Osteoblast (primary cell): ENCODE data around the gene ZBED4. TPM values are rescaled to one million over a fixed set of nuclear protein-coding genes. Genes with fewer than 3 reads are reported as not detected.

Experiments used
- DNase-seq: peaks from one replicate; pipeline ENCODE4 v3.0.0; 2011; ENCODE audit warnings: low spot score, mixed read lengths; ENCODE audit not compliant: insufficient read length; ENCODE audit errors: missing footprints
- H2AFZ ChIP-seq: 2 replicates; pipeline ENCODE4 v1.6.0; 2011; ENCODE audit warnings: mild to moderate bottlenecking, low read length
- H3K27ac ChIP-seq: 2 replicates; pipeline ENCODE4 v1.5.1; 2011; ENCODE audit warnings: mild to moderate bottlenecking, low read depth, low read length, moderate library complexity
- H3K27me3 ChIP-seq: 2 replicates; pipeline ENCODE4 v1.6.0; 2012; ENCODE audit warnings: mild to moderate bottlenecking, control low read depth, inconsistent platforms, low read length, moderate library complexity; ENCODE audit not compliant: insufficient read depth
- H3K36me3 ChIP-seq: 2 replicates; pipeline ENCODE4 v1.5.1; 2011; ENCODE audit warnings: mild to moderate bottlenecking, low read length, control low read depth, moderate library complexity; ENCODE audit not compliant: insufficient read depth
- H3K4me1 ChIP-seq: 2 replicates; pipeline ENCODE4 v1.5.1; 2011; ENCODE audit warnings: mild to moderate bottlenecking, low read length, control low read depth, moderate library complexity; ENCODE audit not compliant: insufficient read depth
- H3K4me2 ChIP-seq: 2 replicates; pipeline ENCODE4 v1.6.0; 2011; ENCODE audit warnings: mild to moderate bottlenecking, low read length; ENCODE audit not compliant: insufficient read depth
- H3K4me3 ChIP-seq: fragments of 200-600 bp; sonication (generic); 3 replicates; pipeline ENCODE4 v1.5.1; 2012; ENCODE audit warnings: mild to moderate bottlenecking, low read length, inconsistent platforms; ENCODE audit not compliant: insufficient read depth
- H3K79me2 ChIP-seq: 2 replicates; pipeline ENCODE4 v1.6.0; 2012; ENCODE audit warnings: mild to moderate bottlenecking, low read length, control low read depth, inconsistent platforms; ENCODE audit not compliant: insufficient read depth
- H3K9me3 ChIP-seq: 2 replicates; pipeline ENCODE4 v1.5.1; 2011; ENCODE audit warnings: low read depth, low read length, control low read depth
- H4K20me1 ChIP-seq: 2 replicates; pipeline ENCODE4 v1.6.0; 2012; ENCODE audit warnings: mild to moderate bottlenecking, low read length, control low read depth; ENCODE audit not compliant: insufficient read depth
- total RNA-seq: library from RNA; depleted of rRNA; stranded (reverse); fragments of >200 nt; gene quantifications from 2 replicates; pipeline ENCODE4 v1.2.3, GENCODE V29; 2012
- TF ChIP-seq, protein P1 (sequence below): IDR thresholded peaks from 2 replicates; pipeline ENCODE4 v1.5.1; 2011; ENCODE audit warnings: mild to moderate bottlenecking, low read depth, low read length, moderate library complexity; ENCODE audit errors: extremely low read depth

The ZBED4 gene
- total RNA-seq, 1 donor = 8.3 TPM

- TF ChIP-seq, protein P1, sequence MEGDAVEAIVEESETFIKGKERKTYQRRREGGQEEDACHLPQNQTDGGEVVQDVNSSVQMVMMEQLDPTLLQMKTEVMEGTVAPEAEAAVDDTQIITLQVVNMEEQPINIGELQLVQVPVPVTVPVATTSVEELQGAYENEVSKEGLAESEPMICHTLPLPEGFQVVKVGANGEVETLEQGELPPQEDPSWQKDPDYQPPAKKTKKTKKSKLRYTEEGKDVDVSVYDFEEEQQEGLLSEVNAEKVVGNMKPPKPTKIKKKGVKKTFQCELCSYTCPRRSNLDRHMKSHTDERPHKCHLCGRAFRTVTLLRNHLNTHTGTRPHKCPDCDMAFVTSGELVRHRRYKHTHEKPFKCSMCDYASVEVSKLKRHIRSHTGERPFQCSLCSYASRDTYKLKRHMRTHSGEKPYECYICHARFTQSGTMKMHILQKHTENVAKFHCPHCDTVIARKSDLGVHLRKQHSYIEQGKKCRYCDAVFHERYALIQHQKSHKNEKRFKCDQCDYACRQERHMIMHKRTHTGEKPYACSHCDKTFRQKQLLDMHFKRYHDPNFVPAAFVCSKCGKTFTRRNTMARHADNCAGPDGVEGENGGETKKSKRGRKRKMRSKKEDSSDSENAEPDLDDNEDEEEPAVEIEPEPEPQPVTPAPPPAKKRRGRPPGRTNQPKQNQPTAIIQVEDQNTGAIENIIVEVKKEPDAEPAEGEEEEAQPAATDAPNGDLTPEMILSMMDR = no peak
- peaks cover 10% of the 10 kb centered on the region for H3K36me3 ChIP-seq
- H3K27me3 ChIP-seq = no peaks in the 10 kb centered on the region
- DNase-seq = no peak
- peaks cover 8% of the 10 kb centered on the region for H3K9me3 ChIP-seq
- H3K4me3 ChIP-seq = no peak overlapping the region
- H3K4me2 ChIP-seq = no peak overlapping the region
- no peaks in the 10 kb centered on the region for H3K4me1 ChIP-seq
- no peak overlapping the region for H2AFZ ChIP-seq
- peaks cover 44% of the 10 kb centered on the region for H4K20me1 ChIP-seq
- peaks cover 91% of the 10 kb centered on the region for H3K79me2 ChIP-seq
- no peak overlapping the region for H3K27ac ChIP-seq
These were observed 17.8 kb downstream of the ZBED4 start for GRCh38 chr22:49871482-49871881.

GRCh38 chr22:49872347-49872746 lies 18.7 kb downstream of the ZBED4 start:
- Histone ChIP-seq H3K36me3 (peaks cover 5% of the 10 kb centered on the region), H4K20me1 (peaks cover 39% of the 10 kb centered on the region)

GRCh38 chr22:49873228-49873940 lies 19.7 kb downstream of the ZBED4 start:
- no peak overlapping the region for H3K4me2 ChIP-seq
- H3K36me3 ChIP-seq = peaks cover 3% of the 10 kb centered on the region
- no peaks in the 10 kb centered on the region for H3K27me3 ChIP-seq
- H3K9me3 ChIP-seq = peaks cover 4% of the 10 kb centered on the region
- no peak overlapping the region for H2AFZ ChIP-seq
- peaks cover 89% of the 10 kb centered on the region for H3K79me2 ChIP-seq
- no peaks in the 10 kb centered on the region for H3K4me1 ChIP-seq
- H4K20me1 ChIP-seq = peaks cover 37% of the 10 kb centered on the region
- DNase-seq = no peak
- TF ChIP-seq, protein P1 = no peak
- no peak overlapping the region for H3K27ac ChIP-seq
- no peak overlapping the region for H3K4me3 ChIP-seq

More at GRCh38 chr22:49872347-49872746, 18.7 kb downstream of the ZBED4 start:
- H3K79me2 ChIP-seq = peaks cover 88% of the 10 kb centered on the region
- H3K4me3 ChIP-seq = no peak overlapping the region
- no peak overlapping the region for H2AFZ ChIP-seq
- DNase-seq = no peak
- H3K4me2 ChIP-seq = no peak overlapping the region
- no peak overlapping the region for H3K27ac ChIP-seq
- TF ChIP-seq, protein P1 = no peak
- no peaks in the 10 kb centered on the region for H3K27me3 ChIP-seq
- H3K9me3 ChIP-seq = peaks cover 4% of the 10 kb centered on the region
- no peaks in the 10 kb centered on the region for H3K4me1 ChIP-seq

- H3K36me3 ChIP-seq = no peaks in the 10 kb centered on the region
- H3K79me2 ChIP-seq = peaks cover 85% of the 10 kb centered on the region
- no peak overlapping the region for H2AFZ ChIP-seq
- TF ChIP-seq, protein P1 = no peak
- no peak overlapping the region for H3K27ac ChIP-seq
- H4K20me1 ChIP-seq = peaks cover 28% of the 10 kb centered on the region
- H3K9me3 ChIP-seq = no peaks in the 10 kb centered on the region
- H3K4me3 ChIP-seq = no peak overlapping the region
- H3K4me1 ChIP-seq = no peaks in the 10 kb centered on the region
- no peak for DNase-seq
- H3K27me3 ChIP-seq = no peaks in the 10 kb centered on the region
- no peak overlapping the region for H3K4me2 ChIP-seq
These were observed 24.0 kb downstream of the ZBED4 start for GRCh38 chr22:49877642-49878041.
